Activated gamma-delta T cell treated with anti-CD3 and anti-CD28 coated beads, Interleukin-2, amount 50 U/mL, for 16 hours (primary cell): Measurements from ENCODE around the gene TSNAX.
"Not testable (repeated sequence)": the region's sequence is repeated elsewhere in the genome, so short reads cannot be mapped to it uniquely, and the experiment has no call there.

Experiments used
- DNase-seq: peaks from one replicate; pipeline ENCODE4 v3.0.0-alpha.2; 2020; ENCODE audit warnings: low read depth

The TSNAX gene

GRCh38 chr1:231561647-231562383 lies 33.3 kb downstream of the TSNAX start:
- DNase-seq: no peak

GRCh38 chr1:231563247-231563646 lies 34.8 kb downstream of the TSNAX start:
- no peak for DNase-seq

- DNase-seq: no peak
Measured at GRCh38 chr1:231564373-231564772, 35.9 kb downstream of the TSNAX start.

- DNase-seq: no peak
Measured at GRCh38 chr1:231566496-231566895, 38.0 kb downstream of the TSNAX start.

GRCh38 chr1:231570262-231570661 lies 41.8 kb downstream of the TSNAX start:
- DNase-seq: not testable (repeated sequence)

- no peak for DNase-seq
Measured at GRCh38 chr1:231571904-231572303, 43.4 kb downstream of the TSNAX start.

GRCh38 chr1:231575472-231575871 lies 47.0 kb downstream of the TSNAX start:
- DNase-seq: no peak

GRCh38 chr1:231576804-231577718 lies 48.6 kb downstream of the TSNAX start:
- DNase-seq: no peak

- no peak for DNase-seq
Measured at GRCh38 chr1:231580874-231581273, 52.4 kb downstream of the TSNAX start.

- DNase-seq: no peak
Measured at GRCh38 chr1:231581859-231582258, 53.4 kb downstream of the TSNAX start.

GRCh38 chr1:231583376-231583775 lies 54.9 kb downstream of the TSNAX start:
- DNase-seq: no peak

- no peak for DNase-seq
Measured at GRCh38 chr1:231584117-231584516, 55.6 kb downstream of the TSNAX start.

GRCh38 chr1:231584921-231585320 lies 56.5 kb downstream of the TSNAX start:
- DNase-seq: no peak

GRCh38 chr1:231590453-231591198 lies 62.2 kb downstream of the TSNAX start:
- no peak for DNase-seq

GRCh38 chr1:231591466-231591865 lies 63.0 kb downstream of the TSNAX start:
- DNase-seq: no peak

GRCh38 chr1:231592809-231593208 lies 64.3 kb downstream of the TSNAX start:
- no peak for DNase-seq

GRCh38 chr1:231593264-231593663 lies 64.8 kb downstream of the TSNAX start:
- DNase-seq: not testable (repeated sequence)

GRCh38 chr1:231594123-231594522 lies 65.7 kb downstream of the TSNAX start:
- no peak for DNase-seq

- DNase-seq: no peak
Measured at GRCh38 chr1:231594749-231595148, 66.3 kb downstream of the TSNAX start.

GRCh38 chr1:231596337-231596791 lies 67.9 kb downstream of the TSNAX start:
- DNase-seq: no peak

GRCh38 chr1:231597971-231598370 lies 69.5 kb downstream of the TSNAX start:
- no peak for DNase-seq

- no peak for DNase-seq
Measured at GRCh38 chr1:231600458-231600976, 72.0 kb downstream of the TSNAX start.
